HepG2 (cell line): ENCODE results near the gene GGT1. TPM values are rescaled to one million over a fixed set of nuclear protein-coding genes. Genes with fewer than 3 reads are reported as not detected.

ENCODE experiments used
- ELF1 ChIP-seq: sonication (generic); formaldehyde crosslinking; IDR thresholded peaks from 2 replicates; pipeline ENCODE4 v1.4.0; 2020; ENCODE audit warnings: missing genetic modification reagents
- IRX3 ChIP-seq: sonication (generic); formaldehyde crosslinking; IDR thresholded peaks from 2 replicates; pipeline ENCODE4 v1.8.1; 2023; ENCODE audit warnings: mild to moderate bottlenecking, low read depth, missing genetic modification reagents, borderline replicate concordance
- MBD4 ChIP-seq: IDR thresholded peaks from 2 replicates; pipeline ENCODE4 v1.6.1; 2012; ENCODE audit warnings: low read length, inconsistent platforms, borderline replicate concordance
- PHF5A ChIP-seq: IDR thresholded peaks from one replicate; pipeline ENCODE4 v1.6.1; 2018; ENCODE audit warnings: low read depth, missing genetic modification reagents; ENCODE audit not compliant: unreplicated experiment
- RARA ChIP-seq: IDR thresholded peaks from 2 replicates; pipeline ENCODE4 v1.6.1; 2016; ENCODE audit warnings: missing genetic modification reagents, missing compliant biosample characterization
- RBM22 ChIP-seq: fragments of 200-400 bp; formaldehyde crosslinking; optimal IDR thresholded peaks from 2 replicates; pipeline ENCODE3; 2017; ENCODE audit warnings: mild to moderate bottlenecking, low read length, moderate library complexity
- ZBTB21 ChIP-seq: sonication (generic); formaldehyde crosslinking; IDR thresholded peaks from 2 replicates; pipeline ENCODE4 v1.4.0; 2020; ENCODE audit warnings: missing genetic modification reagents
- ZFP90 ChIP-seq: sonication (generic); formaldehyde crosslinking; IDR thresholded peaks from 2 replicates; pipeline ENCODE4 v1.8.0; 2022; ENCODE audit warnings: missing genetic modification reagents, mild to moderate bottlenecking, inconsistent platforms, borderline replicate concordance
- ZNF230 ChIP-seq: sonication (generic); formaldehyde crosslinking; IDR thresholded peaks from 2 replicates; pipeline ENCODE4 v1.4.0; 2020; ENCODE audit warnings: mild to moderate bottlenecking, missing genetic modification reagents
- ZNF496 ChIP-seq: sonication (generic); formaldehyde crosslinking; IDR thresholded peaks from 2 replicates; pipeline ENCODE4 v1.8.1; 2023; ENCODE audit warnings: mild to moderate bottlenecking, moderate library complexity, missing genetic modification reagents; ENCODE audit not compliant: insufficient replicate concordance
- ZNF501 ChIP-seq: sonication (generic); formaldehyde crosslinking; IDR thresholded peaks from 2 replicates; pipeline ENCODE4 v1.5.1; 2020; ENCODE audit warnings: mild to moderate bottlenecking, moderate library complexity, missing genetic modification reagents
- ZNF7 ChIP-seq: IDR thresholded peaks from 2 replicates; pipeline ENCODE4 v1.6.1; 2016; ENCODE audit warnings: missing biosample characterization, missing genetic modification reagents
- ZNF772 ChIP-seq: sonication (generic); formaldehyde crosslinking; IDR thresholded peaks from 2 replicates; pipeline ENCODE4 v1.5.0; 2020; ENCODE audit warnings: mild to moderate bottlenecking, missing genetic modification reagents
- ZNF83 ChIP-seq: sonication (generic); formaldehyde crosslinking; IDR thresholded peaks from 2 replicates; pipeline ENCODE4 v1.4.0; 2020; ENCODE audit warnings: missing genetic modification reagents, mild to moderate bottlenecking, borderline replicate concordance
- ZNF879 ChIP-seq: sonication (generic); formaldehyde crosslinking; IDR thresholded peaks from 2 replicates; pipeline ENCODE4 v1.8.1; 2023; ENCODE audit warnings: missing genetic modification reagents
- polyA plus RNA-seq, 8 experiments: library from polyadenylated mRNA; depleted of rRNA in 3 of 8; stranded (reverse) in 7 of 8; unstranded in 1 of 8; fragments of >200 nt; fragmentation: Illumina TruSeq in 4 of 8; extraction: Trizol in 4 of 8; gene quantifications; 2 replicates each; pipeline versions ENCODE4 v1.2.1 to v1.2.3, GENCODE V29; 2011 to 2016; ENCODE audit warnings: low read depth in 4 of 8, missing spikeins in 1 of 8, mixed read lengths in 1 of 8; ENCODE audit not compliant: insufficient read depth in 1 of 8
- total RNA-seq, 5 experiments: library from RNA; depleted of rRNA; stranded (reverse); fragments of >200 nt; fragmentation: Illumina TruSeq; extraction: Trizol; gene quantifications; 2 replicates each; pipeline ENCODE4 v1.2.3, GENCODE V29; 2016; ENCODE audit warnings: low read depth in 1 of 5
- TF ChIP-seq, protein P1 (sequence below): sonication (generic); formaldehyde crosslinking; IDR thresholded peaks from 2 replicates; pipeline ENCODE4; 2020; ENCODE audit warnings: missing genetic modification reagents, mild to moderate bottlenecking, borderline replicate concordance
- TF ChIP-seq, protein P2 (sequence below): sonication (generic); formaldehyde crosslinking; IDR thresholded peaks from 2 replicates; pipeline ENCODE4 v1.4.0; 2020; ENCODE audit warnings: missing genetic modification reagents
- TF ChIP-seq, protein P3 (sequence below): sonication (generic); formaldehyde crosslinking; IDR thresholded peaks from 2 replicates; pipeline ENCODE4 v1.4.0; 2020; ENCODE audit warnings: missing genetic modification reagents
- TF ChIP-seq, protein P4 (sequence below): fragments of 450-650 bp; IDR thresholded peaks from 2 replicates; pipeline ENCODE4 v1.6.1; 2017
- TF ChIP-seq, protein P5 (sequence below): sonication (generic); formaldehyde crosslinking; IDR thresholded peaks from 2 replicates; pipeline ENCODE4 v1.8.1; 2023; ENCODE audit warnings: mild to moderate bottlenecking, inconsistent platforms, moderate library complexity, missing genetic modification reagents, borderline replicate concordance
- TF ChIP-seq, protein P6 (sequence below): IDR thresholded peaks from 2 replicates; pipeline ENCODE4 v1.6.1; 2012; ENCODE audit warnings: inconsistent platforms

Gene GGT1
- total and polyA plus RNA-seq, 2 of the 13 experiments (the other 11 are each of a cell fraction or from before 2014, with no cell fraction given) = 29.9 to 103 TPM

DNA sequence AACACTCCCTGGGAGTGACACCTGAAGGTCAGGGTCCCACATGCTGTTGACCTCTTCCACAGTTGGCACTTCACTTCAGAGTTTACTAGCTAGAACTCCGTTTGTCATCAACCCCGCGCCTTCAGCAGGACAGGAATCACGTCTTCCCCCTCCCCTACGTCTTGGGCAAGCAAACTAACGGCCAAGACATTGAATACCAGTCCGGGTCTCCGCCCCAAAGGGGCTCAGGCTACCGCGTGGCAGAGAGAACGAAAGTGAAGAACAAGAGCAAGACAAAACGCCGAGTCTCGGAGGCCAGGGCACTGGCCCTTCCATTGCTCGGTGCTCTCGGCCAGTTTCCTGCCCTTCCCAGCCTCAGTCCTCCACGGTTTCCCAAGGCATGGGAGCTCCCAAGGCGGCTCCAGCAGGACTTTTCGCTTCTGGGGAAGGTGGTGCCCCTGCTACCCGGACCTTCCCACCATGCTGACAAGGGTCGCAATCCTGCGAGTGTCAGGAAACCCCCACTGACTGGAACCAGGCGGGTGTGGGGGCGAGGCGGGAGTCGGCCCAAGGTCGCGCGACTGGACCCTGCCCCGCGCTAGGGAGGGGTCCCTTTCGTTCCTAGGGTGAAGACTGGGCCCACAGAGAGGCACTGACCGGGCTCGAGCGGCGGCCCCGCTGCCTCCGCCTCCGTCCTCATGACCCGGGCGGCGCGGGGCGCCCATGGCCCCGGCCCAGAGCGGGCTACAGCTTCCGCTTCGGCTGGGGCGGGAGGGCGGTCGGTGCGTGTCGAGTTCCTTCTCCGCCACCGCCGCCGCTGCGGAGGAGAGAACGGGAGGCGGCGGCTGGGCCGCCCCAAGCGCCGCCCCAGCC is 48.5 kb upstream of the GGT1 start, which contains the start of gene GUCD1 (continued):
- TF ChIP-seq ZBTB21 (CRISPR knock-in tag) (no peak), ZNF879 (no peak), PHF5A (CRISPR knock-in tag) (no peak), IRX3 (CRISPR knock-in tag) (no peak), ZNF496 (no peak), ZNF230 (CRISPR knock-in tag) (no peak), ZNF7 (no peak), ZNF501 (CRISPR knock-in tag) (no peak; the same call in 1 of the 2 replicates), RARA (CRISPR knock-in tag) (peak; percentile 44), ZFP90 (CRISPR knock-in tag) (no peak), ELF1 (CRISPR knock-in tag) (no peak), MBD4 (no peak), ZNF83 (CRISPR knock-in tag) (no peak), ZNF772 (peak; percentile 68; the same call in 1 of the 2 replicates), RBM22 (peak; percentile 18)
- TF ChIP-seq, protein P1, sequence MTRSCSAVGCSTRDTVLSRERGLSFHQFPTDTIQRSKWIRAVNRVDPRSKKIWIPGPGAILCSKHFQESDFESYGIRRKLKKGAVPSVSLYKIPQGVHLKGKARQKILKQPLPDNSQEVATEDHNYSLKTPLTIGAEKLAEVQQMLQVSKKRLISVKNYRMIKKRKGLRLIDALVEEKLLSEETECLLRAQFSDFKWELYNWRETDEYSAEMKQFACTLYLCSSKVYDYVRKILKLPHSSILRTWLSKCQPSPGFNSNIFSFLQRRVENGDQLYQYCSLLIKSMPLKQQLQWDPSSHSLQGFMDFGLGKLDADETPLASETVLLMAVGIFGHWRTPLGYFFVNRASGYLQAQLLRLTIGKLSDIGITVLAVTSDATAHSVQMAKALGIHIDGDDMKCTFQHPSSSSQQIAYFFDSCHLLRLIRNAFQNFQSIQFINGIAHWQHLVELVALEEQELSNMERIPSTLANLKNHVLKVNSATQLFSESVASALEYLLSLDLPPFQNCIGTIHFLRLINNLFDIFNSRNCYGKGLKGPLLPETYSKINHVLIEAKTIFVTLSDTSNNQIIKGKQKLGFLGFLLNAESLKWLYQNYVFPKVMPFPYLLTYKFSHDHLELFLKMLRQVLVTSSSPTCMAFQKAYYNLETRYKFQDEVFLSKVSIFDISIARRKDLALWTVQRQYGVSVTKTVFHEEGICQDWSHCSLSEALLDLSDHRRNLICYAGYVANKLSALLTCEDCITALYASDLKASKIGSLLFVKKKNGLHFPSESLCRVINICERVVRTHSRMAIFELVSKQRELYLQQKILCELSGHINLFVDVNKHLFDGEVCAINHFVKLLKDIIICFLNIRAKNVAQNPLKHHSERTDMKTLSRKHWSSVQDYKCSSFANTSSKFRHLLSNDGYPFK (CRISPR knock-in tag) = no peak
- TF ChIP-seq, protein P2, sequence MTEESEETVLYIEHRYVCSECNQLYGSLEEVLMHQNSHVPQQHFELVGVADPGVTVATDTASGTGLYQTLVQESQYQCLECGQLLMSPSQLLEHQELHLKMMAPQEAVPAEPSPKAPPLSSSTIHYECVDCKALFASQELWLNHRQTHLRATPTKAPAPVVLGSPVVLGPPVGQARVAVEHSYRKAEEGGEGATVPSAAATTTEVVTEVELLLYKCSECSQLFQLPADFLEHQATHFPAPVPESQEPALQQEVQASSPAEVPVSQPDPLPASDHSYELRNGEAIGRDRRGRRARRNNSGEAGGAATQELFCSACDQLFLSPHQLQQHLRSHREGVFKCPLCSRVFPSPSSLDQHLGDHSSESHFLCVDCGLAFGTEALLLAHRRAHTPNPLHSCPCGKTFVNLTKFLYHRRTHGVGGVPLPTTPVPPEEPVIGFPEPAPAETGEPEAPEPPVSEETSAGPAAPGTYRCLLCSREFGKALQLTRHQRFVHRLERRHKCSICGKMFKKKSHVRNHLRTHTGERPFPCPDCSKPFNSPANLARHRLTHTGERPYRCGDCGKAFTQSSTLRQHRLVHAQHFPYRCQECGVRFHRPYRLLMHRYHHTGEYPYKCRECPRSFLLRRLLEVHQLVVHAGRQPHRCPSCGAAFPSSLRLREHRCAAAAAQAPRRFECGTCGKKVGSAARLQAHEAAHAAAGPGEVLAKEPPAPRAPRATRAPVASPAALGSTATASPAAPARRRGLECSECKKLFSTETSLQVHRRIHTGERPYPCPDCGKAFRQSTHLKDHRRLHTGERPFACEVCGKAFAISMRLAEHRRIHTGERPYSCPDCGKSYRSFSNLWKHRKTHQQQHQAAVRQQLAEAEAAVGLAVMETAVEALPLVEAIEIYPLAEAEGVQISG (CRISPR knock-in tag) = 0 out of 2 replicates have a peak, but pooled peaks have one; percentile 6
- TF ChIP-seq, protein P3, sequence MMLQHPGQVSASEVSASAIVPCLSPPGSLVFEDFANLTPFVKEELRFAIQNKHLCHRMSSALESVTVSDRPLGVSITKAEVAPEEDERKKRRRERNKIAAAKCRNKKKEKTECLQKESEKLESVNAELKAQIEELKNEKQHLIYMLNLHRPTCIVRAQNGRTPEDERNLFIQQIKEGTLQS (CRISPR knock-in tag) = no peak
- TF ChIP-seq, protein P4, sequence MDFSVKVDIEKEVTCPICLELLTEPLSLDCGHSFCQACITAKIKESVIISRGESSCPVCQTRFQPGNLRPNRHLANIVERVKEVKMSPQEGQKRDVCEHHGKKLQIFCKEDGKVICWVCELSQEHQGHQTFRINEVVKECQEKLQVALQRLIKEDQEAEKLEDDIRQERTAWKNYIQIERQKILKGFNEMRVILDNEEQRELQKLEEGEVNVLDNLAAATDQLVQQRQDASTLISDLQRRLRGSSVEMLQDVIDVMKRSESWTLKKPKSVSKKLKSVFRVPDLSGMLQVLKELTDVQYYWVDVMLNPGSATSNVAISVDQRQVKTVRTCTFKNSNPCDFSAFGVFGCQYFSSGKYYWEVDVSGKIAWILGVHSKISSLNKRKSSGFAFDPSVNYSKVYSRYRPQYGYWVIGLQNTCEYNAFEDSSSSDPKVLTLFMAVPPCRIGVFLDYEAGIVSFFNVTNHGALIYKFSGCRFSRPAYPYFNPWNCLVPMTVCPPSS = no peak
- TF ChIP-seq, protein P5, sequence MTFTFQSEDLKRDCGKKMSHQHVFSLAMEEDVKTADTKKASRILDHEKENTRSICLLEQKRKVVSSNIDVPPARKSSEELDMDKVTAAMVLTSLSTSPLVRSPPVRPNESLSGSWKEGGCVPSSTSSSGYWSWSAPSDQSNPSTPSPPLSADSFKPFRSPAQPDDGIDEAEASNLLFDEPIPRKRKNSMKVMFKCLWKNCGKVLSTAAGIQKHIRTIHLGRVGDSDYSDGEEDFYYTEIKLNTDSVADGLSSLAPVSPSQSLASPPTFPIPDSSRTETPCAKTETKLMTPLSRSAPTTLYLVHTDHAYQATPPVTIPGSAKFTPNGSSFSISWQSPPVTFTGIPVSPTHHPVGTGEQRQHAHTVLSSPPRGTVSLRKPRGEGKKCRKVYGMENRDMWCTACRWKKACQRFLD (CRISPR knock-in tag) = no peak
- TF ChIP-seq, protein P6, sequence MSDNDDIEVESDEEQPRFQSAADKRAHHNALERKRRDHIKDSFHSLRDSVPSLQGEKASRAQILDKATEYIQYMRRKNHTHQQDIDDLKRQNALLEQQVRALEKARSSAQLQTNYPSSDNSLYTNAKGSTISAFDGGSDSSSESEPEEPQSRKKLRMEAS = peak; percentile 18; the same call in 1 of the 2 replicates
